ENCODE data around the gene NUP88. TPM values are rescaled to one million over a fixed set of nuclear protein-coding genes. Genes with fewer than 3 reads are reported as not detected.
"Not testable (repeated sequence)": the region's sequence is repeated elsewhere in the genome, so short reads cannot be mapped to it uniquely, and the experiment has no call there.

The NUP88 gene
- total RNA-seq, 1 donor = 66.6 TPM

DNA sequence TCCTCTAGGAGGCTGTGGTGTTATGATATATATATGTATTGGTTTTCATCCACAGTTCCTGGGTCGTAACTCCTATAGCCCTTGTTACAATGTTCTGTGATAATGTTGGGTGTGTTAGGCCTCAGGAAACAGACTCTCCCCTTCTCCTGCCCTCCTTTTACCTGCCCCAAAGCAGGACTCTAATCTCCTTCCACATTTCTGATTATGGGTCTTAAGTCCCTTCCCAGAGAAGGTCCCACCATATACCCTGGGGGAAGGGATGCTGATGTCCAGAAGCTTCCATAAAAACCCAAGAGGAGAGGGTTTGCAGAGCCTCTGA, 19.9 kb upstream of the NUP88 start:
- H3K4me3 ChIP-seq (ENCODE audit: insufficient read depth, low read length) = peak overlapping the region; percentile 96
- H3K79me2 ChIP-seq (ENCODE audit: insufficient read depth, low read length) = peaks cover 43% of the 10 kb centered on the region

DNA sequence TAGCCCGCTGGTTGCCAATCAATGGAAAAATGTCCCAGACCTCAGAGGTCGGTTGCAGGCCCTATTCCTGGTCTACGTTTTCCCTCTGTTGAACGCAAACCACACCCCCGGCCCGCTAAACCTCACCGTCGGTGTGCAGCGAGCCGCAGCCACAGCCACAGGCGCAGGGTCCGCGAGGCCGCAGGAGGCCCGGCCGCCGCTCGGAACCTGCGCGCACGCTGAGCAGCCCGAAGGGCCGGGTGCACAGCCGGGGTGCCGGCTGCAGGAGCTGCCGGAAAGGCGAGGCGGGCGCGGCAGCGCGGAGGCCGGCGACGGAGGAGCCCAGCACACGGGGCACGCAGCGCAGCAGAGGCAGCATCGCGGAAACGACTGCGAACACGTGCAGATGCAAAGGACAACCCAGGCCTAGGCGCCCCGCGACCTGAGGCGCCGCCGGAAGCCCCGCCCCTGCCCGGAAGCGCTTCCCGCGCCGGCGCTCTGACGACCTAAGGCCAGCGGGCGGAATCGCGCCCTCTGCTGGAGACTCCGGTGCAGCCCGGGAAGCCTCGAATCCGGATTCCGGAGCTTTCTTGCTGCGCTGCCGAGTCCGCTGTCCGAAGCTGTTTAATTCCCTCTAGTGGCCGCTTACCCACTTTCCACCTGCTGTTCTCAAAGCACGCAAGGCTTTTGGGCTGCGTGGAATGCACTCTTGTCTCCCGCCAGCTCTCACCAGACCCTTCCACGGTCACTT, 19.4 kb upstream of the NUP88 start, which contains the start of gene C1QBP:
C1QBP (minus strand) TSS at position 440 of the 730 bp plus-strand sequence; CDS start at position 358, 82 bp downstream.
- TF ChIP-seq, protein P1, sequence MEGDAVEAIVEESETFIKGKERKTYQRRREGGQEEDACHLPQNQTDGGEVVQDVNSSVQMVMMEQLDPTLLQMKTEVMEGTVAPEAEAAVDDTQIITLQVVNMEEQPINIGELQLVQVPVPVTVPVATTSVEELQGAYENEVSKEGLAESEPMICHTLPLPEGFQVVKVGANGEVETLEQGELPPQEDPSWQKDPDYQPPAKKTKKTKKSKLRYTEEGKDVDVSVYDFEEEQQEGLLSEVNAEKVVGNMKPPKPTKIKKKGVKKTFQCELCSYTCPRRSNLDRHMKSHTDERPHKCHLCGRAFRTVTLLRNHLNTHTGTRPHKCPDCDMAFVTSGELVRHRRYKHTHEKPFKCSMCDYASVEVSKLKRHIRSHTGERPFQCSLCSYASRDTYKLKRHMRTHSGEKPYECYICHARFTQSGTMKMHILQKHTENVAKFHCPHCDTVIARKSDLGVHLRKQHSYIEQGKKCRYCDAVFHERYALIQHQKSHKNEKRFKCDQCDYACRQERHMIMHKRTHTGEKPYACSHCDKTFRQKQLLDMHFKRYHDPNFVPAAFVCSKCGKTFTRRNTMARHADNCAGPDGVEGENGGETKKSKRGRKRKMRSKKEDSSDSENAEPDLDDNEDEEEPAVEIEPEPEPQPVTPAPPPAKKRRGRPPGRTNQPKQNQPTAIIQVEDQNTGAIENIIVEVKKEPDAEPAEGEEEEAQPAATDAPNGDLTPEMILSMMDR (IDR thresholded peaks at IDR 0.05; ENCODE audit: extremely low read depth, low read depth, low read length) = peak; percentile 98
- DNase-seq (ENCODE audit: insufficient read length, low spot score, missing footprints) = peak; percentile 98

More for the DNA sequence above, 19.9 kb upstream of the NUP88 start:
- H3K27ac ChIP-seq (ENCODE audit: low read depth, low read length) = peak overlapping the region; percentile 46
- peaks cover 19% of the 10 kb centered on the region for H3K4me1 ChIP-seq (ENCODE audit: insufficient read depth, low read length)
- no peaks in the 10 kb centered on the region for H3K9me3 ChIP-seq (ENCODE audit: low read depth, low read length)
- H4K20me1 ChIP-seq (ENCODE audit: insufficient read depth, low read length) = peaks cover 8% of the 10 kb centered on the region
- H3K27me3 ChIP-seq (ENCODE audit: insufficient read depth, low read length) = no peaks in the 10 kb centered on the region
- TF ChIP-seq, protein P1 (IDR thresholded peaks at IDR 0.05; ENCODE audit: extremely low read depth, low read depth, low read length) = no peak
- peaks cover 45% of the 10 kb centered on the region for H3K36me3 ChIP-seq (ENCODE audit: insufficient read depth, low read length)
- H2AFZ ChIP-seq (ENCODE audit: low read length) = peak overlapping the region; percentile 90
- H3K4me2 ChIP-seq (ENCODE audit: insufficient read depth, low read length) = peak overlapping the region; percentile 97
- DNase-seq (ENCODE audit: insufficient read length, low spot score, missing footprints) = no peak

DNA sequence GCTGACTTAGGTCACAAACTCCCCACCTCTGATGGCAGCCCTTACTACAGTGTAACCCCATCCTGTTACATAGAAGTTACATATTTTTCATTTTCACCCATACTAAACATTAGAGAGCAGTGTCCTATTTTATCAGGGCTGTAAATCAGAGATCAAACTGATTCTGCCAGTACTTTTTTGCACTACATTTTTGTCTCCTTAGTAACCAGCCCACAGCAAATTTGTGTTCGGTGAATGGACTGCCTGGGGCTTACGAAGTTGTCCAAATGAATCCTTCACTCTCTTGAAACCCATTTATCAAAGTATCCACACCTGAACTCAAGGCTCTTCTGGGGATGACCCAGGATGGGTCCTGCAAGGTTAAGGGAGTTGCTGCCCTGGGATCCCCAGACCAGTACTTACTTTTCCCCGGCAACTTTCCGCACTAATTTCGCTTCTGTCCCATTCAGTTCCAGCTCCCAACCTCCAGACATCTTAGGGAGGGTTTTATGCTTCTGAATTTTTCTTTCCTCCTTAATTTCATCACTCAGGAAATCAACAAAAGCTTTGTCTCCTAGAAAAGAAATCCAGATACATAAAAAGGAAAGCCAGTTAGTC, 18.4 kb upstream of the NUP88 start:
- Histone ChIP-seq H3K4me2 (ENCODE audit: insufficient read depth, low read length) (peak overlapping the region; percentile 97), H2AFZ (ENCODE audit: low read length) (no peak overlapping the region), H4K20me1 (ENCODE audit: insufficient read depth, low read length) (peaks cover 8% of the 10 kb centered on the region), H3K9me3 (ENCODE audit: low read depth, low read length) (no peaks in the 10 kb centered on the region), H3K36me3 (ENCODE audit: insufficient read depth, low read length) (peaks cover 47% of the 10 kb centered on the region), H3K79me2 (ENCODE audit: insufficient read depth, low read length) (peaks cover 41% of the 10 kb centered on the region), H3K27ac (ENCODE audit: low read depth, low read length) (peak overlapping the region; percentile 46), H3K4me3 (ENCODE audit: insufficient read depth, low read length) (peak overlapping the region; percentile 96), H3K4me1 (ENCODE audit: insufficient read depth, low read length) (peaks cover 19% of the 10 kb centered on the region), H3K27me3 (ENCODE audit: insufficient read depth, low read length) (no peaks in the 10 kb centered on the region)
- peak; percentile 82 for DNase-seq (ENCODE audit: insufficient read length, low spot score, missing footprints)
- TF ChIP-seq, protein P1 (IDR thresholded peaks at IDR 0.05; ENCODE audit: extremely low read depth, low read depth, low read length) = no peak

More for the DNA sequence above, 19.4 kb upstream of the NUP88 start, which contains the start of gene C1QBP:
- Histone ChIP-seq H3K27ac (ENCODE audit: low read depth, low read length) (peak within 1 kb of the TSS; percentile 46), H2AFZ (ENCODE audit: low read length) (peak within 1 kb of the TSS; percentile 90), H3K4me1 (ENCODE audit: insufficient read depth, low read length) (peaks cover 19% of the 10 kb centered on the region), H3K9me3 (ENCODE audit: low read depth, low read length) (no peaks in the 10 kb centered on the region), H4K20me1 (ENCODE audit: insufficient read depth, low read length) (peaks cover 8% of the 10 kb centered on the region), H3K27me3 (ENCODE audit: insufficient read depth, low read length) (no peaks in the 10 kb centered on the region), H3K79me2 (ENCODE audit: insufficient read depth, low read length) (peaks cover 41% of the 10 kb centered on the region), H3K36me3 (ENCODE audit: insufficient read depth, low read length) (peaks cover 44% of the 10 kb centered on the region), H3K4me2 (ENCODE audit: insufficient read depth, low read length) (peak within 1 kb of the TSS; percentile 97), H3K4me3 (ENCODE audit: insufficient read depth, low read length) (peak within 1 kb of the TSS; percentile 96)

DNA sequence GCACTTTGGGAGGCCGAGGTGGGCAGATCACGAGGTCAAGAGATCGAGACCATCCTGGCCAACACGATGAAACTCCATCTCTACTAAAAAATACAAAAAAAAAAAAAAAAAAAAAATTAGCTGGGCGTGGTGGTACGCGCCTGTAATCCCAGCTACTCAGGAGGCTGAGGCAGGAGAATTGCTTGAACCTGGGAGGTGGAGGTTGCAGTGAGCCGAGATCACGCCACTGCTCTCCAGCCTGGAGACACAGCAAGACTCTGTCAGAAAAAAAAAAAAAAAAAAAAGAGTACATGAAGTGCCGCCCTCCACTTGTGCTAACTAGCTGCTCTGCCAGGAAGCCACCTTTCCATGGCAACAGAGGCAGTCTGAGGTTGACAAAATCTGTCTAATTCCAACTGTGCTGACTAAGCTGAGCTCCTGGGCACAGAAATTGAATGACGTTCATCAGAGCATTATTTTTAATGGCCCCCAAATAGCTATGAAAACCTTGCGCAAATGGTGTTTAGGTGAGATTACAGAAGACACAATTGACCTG, 16.4 kb upstream of the NUP88 start:
- H3K27me3 ChIP-seq (ENCODE audit: insufficient read depth, low read length); H3K4me3 ChIP-seq (ENCODE audit: insufficient read depth, low read length); DNase-seq (ENCODE audit: insufficient read length, low spot score, missing footprints); H4K20me1 ChIP-seq (ENCODE audit: insufficient read depth, low read length); H3K9me3 ChIP-seq (ENCODE audit: low read depth, low read length); H2AFZ ChIP-seq (ENCODE audit: low read length); H3K4me2 ChIP-seq (ENCODE audit: insufficient read depth, low read length): not testable (repeated sequence)
- Histone ChIP-seq H3K79me2 (ENCODE audit: insufficient read depth, low read length) (peaks cover 41% of the 10 kb centered on the region), H3K36me3 (ENCODE audit: insufficient read depth, low read length) (peaks cover 59% of the 10 kb centered on the region), H3K4me1 (ENCODE audit: insufficient read depth, low read length) (peaks cover 19% of the 10 kb centered on the region), H3K27ac (ENCODE audit: low read depth, low read length) (peak overlapping the region; percentile 18)
